Ovary (tissue), 9 donors: ENCODE results near the gene BIVM. TPM values are rescaled to one million over a fixed set of nuclear protein-coding genes. Genes with fewer than 3 reads are reported as not detected.

Source experiments
- DNase-seq, 5 donors: peaks; one replicate each; pipeline ENCODE4 v3.0.0-alpha.2; 2019 to 2020
- H3K27ac ChIP-seq, 2 donors: fragments of 200-600 bp; one replicate each; pipeline versions ENCODE4 v1.5.1 to v1.8.0; 2019 to 2022
- H3K27me3 ChIP-seq: fragments of 200-600 bp; one replicate; pipeline ENCODE4 v1.8.0; 2022
- H3K36me3 ChIP-seq: fragments of 200-600 bp; sonication (generic); one replicate; pipeline ENCODE4 v1.5.1; 2019
- H3K4me1 ChIP-seq: one replicate; pipeline ENCODE4 v1.8.1; 2013; ENCODE audit warnings: mild to moderate bottlenecking, moderate library complexity; ENCODE audit not compliant: insufficient read depth
- H3K4me3 ChIP-seq: fragments of 200-600 bp; sonication (generic); one replicate; pipeline ENCODE4 v1.5.1; 2017
- H3K9me3 ChIP-seq, 2 donors: fragments of 200-600 bp in 1 of 2; sonication (generic) in 1 of 2; one replicate each; pipeline versions ENCODE4 v1.5.1 to v1.8.1; 2013 to 2019; ENCODE audit warnings: mild to moderate bottlenecking in 1 of 2, moderate library complexity in 1 of 2
- EP300 ChIP-seq: sonication (generic); formaldehyde crosslinking; IDR thresholded peaks from one replicate; pipeline ENCODE4 v1.6.1; 2017; ENCODE audit warnings: antibody characterized with exemption
- POLR2A ChIP-seq: fragments of 450-650 bp; IDR thresholded peaks from one replicate; pipeline ENCODE4 v1.6.1; 2017; ENCODE audit warnings: antibody characterized with exemption, mild to moderate bottlenecking, moderate library complexity
- WGBS, 3 donors: extraction: QIAGEN DNeasy Blood & Tissue Kit in 1 of 3; methylation state at CpG; one replicate each; pipeline versions ENCODE4 v1.1.5 to v1.1.7; 2013 to 2017; 5-methylcytosine and 5-hydroxymethylcytosine counted together
- intact Hi-C, 4 donors: fragments of 100-400 bp; cut with DNase I; formaldehyde crosslinking; loops; one replicate each; pipeline versions ENCODE4 v1.11.0 to v1.15.1; 2022 to 2023
- polyA plus RNA-seq, 2 donors: library from polyadenylated mRNA; stranded (reverse); fragments of 200-250 nt in 1 of 2; fragments of 350-450 nt in 1 of 2; fragmentation: Illumina TruSeq in 1 of 2; extraction: RNeasy Lipid Tissue Mini Kit (QIAGEN cat#74804) in 1 of 2; gene quantifications; one replicate each; pipeline ENCODE4 v1.2.3, GENCODE V29; 2013 to 2014
- total RNA-seq, 7 donors: library from RNA; depleted of rRNA in 2 of 7; stranded (reverse); fragments of >200 nt in 2 of 7; fragmentation: NEBNext Ultra II Directional in 3 of 7; extraction: Animal tissue kit (Norgen Biotek cat#: 25700) in 3 of 7; gene quantifications; one replicate each; pipeline versions ENCODE4 v1.1.0 to v1.2.4, GENCODE V29; 2016 to 2023
- TF ChIP-seq, protein P1 (sequence below), 3 donors: fragments of 450-650 bp in 2 of 3; fragments of 200-600 bp in 1 of 3; IDR thresholded peaks; one replicate each; pipeline versions ENCODE4 v1.5.1 to v1.8.0; 2016 to 2022; ENCODE audit warnings: antibody characterized with exemption in 3 of 3, mild to moderate bottlenecking in 1 of 3
- donor health status: DM: no; HTN: no; CAD: no; lungs with moderate emphysema.
- donor health status: DM: no; HTN: no; CAD: no.
- donor health status: Bipolar disorder and iron deficiency.
- donor health status: DM: yes; HTN: yes; CAD: no.
- donor health status: DM: no; HTN: no; CAD: no.
- donor health status: DM: yes; HTN: yes; CAD: no.

Gene BIVM
- total and polyA plus RNA-seq, 9 donors = 10.4 to 25.0 (median 21.3) TPM

DNA sequence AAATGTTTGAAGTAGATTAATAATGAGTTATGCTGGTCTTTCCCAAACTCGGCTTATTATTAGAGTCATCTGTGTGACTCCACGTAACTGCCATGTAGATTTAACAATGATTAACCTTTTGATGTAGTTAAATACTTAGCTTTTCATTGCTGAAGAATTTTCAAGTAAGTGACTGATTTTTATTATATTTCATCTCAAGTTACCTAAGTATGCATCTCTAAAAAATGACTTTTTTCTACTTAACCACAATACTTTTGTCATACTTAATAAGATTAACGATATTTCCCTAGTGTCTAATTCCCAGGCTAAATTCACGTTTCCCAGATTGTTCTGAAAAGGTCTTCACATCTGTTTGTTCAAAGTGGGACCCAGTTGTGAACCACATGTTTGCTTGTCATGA lies 17.8 kb downstream of the BIVM start:
- Histone ChIP-seq H3K27ac (no peak overlapping the region), H3K9me3 (no peaks in the 10 kb centered on the region), H3K4me1 (no peaks in the 10 kb centered on the region), H3K4me3 (no peak overlapping the region), H3K36me3 (no peaks in the 10 kb centered on the region), H3K27me3 (no peaks in the 10 kb centered on the region)
- intact Hi-C loops = no loop called here
- WGBS, 3 donors = 84 to 87% (median 87%) methylated on average over 4 of the region's 4 CpGs
- DNase-seq = no peak
- TF ChIP-seq EP300 = no peak
- TF ChIP-seq, protein P1, sequence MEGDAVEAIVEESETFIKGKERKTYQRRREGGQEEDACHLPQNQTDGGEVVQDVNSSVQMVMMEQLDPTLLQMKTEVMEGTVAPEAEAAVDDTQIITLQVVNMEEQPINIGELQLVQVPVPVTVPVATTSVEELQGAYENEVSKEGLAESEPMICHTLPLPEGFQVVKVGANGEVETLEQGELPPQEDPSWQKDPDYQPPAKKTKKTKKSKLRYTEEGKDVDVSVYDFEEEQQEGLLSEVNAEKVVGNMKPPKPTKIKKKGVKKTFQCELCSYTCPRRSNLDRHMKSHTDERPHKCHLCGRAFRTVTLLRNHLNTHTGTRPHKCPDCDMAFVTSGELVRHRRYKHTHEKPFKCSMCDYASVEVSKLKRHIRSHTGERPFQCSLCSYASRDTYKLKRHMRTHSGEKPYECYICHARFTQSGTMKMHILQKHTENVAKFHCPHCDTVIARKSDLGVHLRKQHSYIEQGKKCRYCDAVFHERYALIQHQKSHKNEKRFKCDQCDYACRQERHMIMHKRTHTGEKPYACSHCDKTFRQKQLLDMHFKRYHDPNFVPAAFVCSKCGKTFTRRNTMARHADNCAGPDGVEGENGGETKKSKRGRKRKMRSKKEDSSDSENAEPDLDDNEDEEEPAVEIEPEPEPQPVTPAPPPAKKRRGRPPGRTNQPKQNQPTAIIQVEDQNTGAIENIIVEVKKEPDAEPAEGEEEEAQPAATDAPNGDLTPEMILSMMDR (IDR thresholded peaks at IDR 0.05) = no peak

DNA sequence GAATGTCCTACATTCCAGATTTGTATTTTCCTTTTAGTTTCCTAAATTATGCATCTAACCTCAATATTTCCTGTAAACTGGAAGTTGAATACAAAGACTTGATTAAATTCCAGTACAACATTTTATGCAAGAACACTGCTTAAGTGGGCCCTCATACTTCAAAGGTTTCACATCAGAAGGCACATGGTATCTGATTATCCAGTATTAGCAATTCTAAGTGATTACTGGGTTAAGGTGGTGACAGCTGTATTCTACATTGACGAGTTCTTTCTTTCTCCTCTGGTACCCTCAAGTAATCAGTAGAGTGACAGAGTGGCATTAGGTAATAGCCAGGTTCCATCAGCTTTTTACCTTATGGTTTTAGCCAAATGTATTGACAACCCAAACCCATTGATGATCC lies 18.3 kb downstream of the BIVM start:
- Histone ChIP-seq H3K4me3 (no peak overlapping the region), H3K27me3 (no peaks in the 10 kb centered on the region), H3K4me1 (no peaks in the 10 kb centered on the region), H3K27ac (no peak overlapping the region), H3K36me3 (no peaks in the 10 kb centered on the region), H3K9me3 (no peaks in the 10 kb centered on the region)
- TF ChIP-seq, protein P1 (IDR thresholded peaks at IDR 0.05) = no peak
- TF ChIP-seq EP300 (no peak), POLR2A (no peak)
- intact Hi-C loops = no loop called here
- no peak for DNase-seq
- 97 to 98% (median 97%) methylated on average over 1 of the region's 1 CpG for WGBS, 3 donors

DNA sequence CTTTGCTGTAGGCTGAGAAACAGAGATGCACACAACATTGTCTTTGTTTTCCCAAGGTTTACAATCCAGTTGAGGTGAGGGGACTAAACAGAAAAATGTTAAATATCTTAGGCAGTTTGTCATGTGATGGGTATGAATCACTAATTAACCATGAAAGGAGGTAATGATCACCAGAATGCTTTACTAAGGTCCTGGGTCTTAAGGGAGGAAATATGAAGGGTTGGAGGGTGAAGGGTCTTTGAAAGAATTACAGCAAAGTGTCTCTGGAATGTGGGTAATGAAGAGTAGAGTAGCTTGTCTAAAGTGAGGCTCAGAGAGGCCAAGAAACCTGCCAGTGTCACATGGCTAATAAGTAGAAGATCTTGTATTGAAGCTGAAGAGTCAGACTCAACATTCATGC lies 19.0 kb downstream of the BIVM start:
- DNase-seq = no peak
- Histone ChIP-seq H3K27me3 (no peaks in the 10 kb centered on the region), H3K4me1 (no peaks in the 10 kb centered on the region), H3K4me3 (no peak overlapping the region), H3K9me3 (no peaks in the 10 kb centered on the region), H3K27ac (no peak overlapping the region), H3K36me3 (no peaks in the 10 kb centered on the region)
- TF ChIP-seq, protein P1 (IDR thresholded peaks at IDR 0.05) = no peak
- TF ChIP-seq POLR2A (no peak), EP300 (no peak)
- intact Hi-C loops = no loop called here

DNA sequence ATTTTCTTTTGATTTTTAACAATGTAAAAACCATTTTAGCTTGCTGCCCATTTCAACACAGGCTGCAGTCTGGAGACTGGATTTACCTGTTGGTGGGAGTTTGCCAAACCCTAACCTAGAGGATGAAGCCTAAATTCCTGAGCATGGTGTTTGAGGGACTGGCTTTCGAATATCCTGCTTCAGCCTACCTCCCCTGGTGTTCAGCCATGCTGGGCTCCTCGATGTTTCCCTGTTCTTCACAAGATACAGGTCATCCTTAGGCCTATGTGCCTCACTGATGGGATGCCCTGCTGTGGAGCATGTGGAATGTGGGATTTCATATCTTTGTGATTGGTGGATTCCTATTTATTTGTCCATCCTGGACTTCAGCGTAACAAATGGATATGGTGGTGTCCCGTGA lies 26.5 kb downstream of the BIVM start:
- Histone ChIP-seq H3K4me1 (no peaks in the 10 kb centered on the region), H3K9me3 (no peaks in the 10 kb centered on the region), H3K4me3 (no peak overlapping the region), H3K27me3 (no peaks in the 10 kb centered on the region), H3K27ac (no peak overlapping the region), H3K36me3 (no peaks in the 10 kb centered on the region)
- TF ChIP-seq, protein P1 (IDR thresholded peaks at IDR 0.05) = no peak
- TF ChIP-seq POLR2A = no peak
- no peak for TF ChIP-seq EP300
- DNase-seq = no peak
- intact Hi-C loops = no loop called here
- WGBS, 3 donors = 83 to 98% (median 94%) methylated on average over 4 of the region's 4 CpGs
